HepG2 (cell line): ENCODE measurements around the gene EIF4H. TPM values are rescaled to one million over a fixed set of nuclear protein-coding genes. Genes with fewer than 3 reads are reported as not detected.
A peak's percentile ranks its signal among the peaks of the same experiment; 100 is the strongest.
"Not testable (repeated sequence)": the region's sequence is repeated elsewhere in the genome, so short reads cannot be mapped to it uniquely, and the experiment has no call there.

Experiments
- ATAC-seq: fragments of 200-7000 bp; cut with Tn5 transposase; 3 replicates; pipeline ENCODE4 v1.9.1; 2020; ENCODE audit warnings: mild to moderate bottlenecking, moderate library complexity
- BruUV-seq: library from RNA; stranded (reverse); fragments of 400-500 nt; replicated peaks from 2 replicates; lab custom pipeline; 2021; lab: Mats Ljungman, UMichigan
- CTCF ChIA-PET: fragments of 300-600 bp; formaldehyde crosslinking; extraction: SDS; loops from one replicate; lab custom pipeline; 2021; ENCODE audit warnings: low total read pairs, inconsistent platforms, low intra/inter-chr PET ratio; lab: Yijun Ruan, JAX
- POLR2A ChIA-PET: fragments of 350-600 bp; sonication (Branson Sonifier 250); formaldehyde crosslinking; loops from one replicate; lab custom pipeline; 2020; ENCODE audit warnings: antibody characterized with exemption, inconsistent platforms; lab: Yijun Ruan, JAX
- DNase-seq: peaks from one replicate; pipeline ENCODE4 v3.0.0-alpha.2; 2015; ENCODE audit warnings: low spot score
- FAIRE-seq: peaks from 3 replicates; lab custom pipeline; 2011; peaks lifted over from hg19 to GRCh38; lab: Jason Lieb, UNC
- H2AFZ ChIP-seq: one replicate; pipeline ENCODE4 v1.6.1; 2011; ENCODE audit warnings: low read length, inconsistent platforms
- H3K27ac ChIP-seq: fragments of 300-600 bp; 3 replicates; pipeline ENCODE4 v1.8.0; 2011; ENCODE audit warnings: mixed run types, mild to moderate bottlenecking, mixed read lengths, low read length, inconsistent platforms; ENCODE audit not compliant: insufficient read depth; ENCODE audit errors: extremely low read length
- H3K27me3 ChIP-seq, 2 experiments: fragments of 200-600 bp in 1 of 2; 2 replicates in 1 of 2; 3 replicates in 1 of 2; pipeline versions ENCODE4 v1.6.0 to v1.8.0; 2011; ENCODE audit warnings: low read length in 2 of 2, mild to moderate bottlenecking in 2 of 2, moderate library complexity in 2 of 2, inconsistent platforms in 1 of 2; ENCODE audit not compliant: insufficient read depth in 2 of 2, control insufficient read depth in 1 of 2
- H3K36me3 ChIP-seq, 2 experiments: fragments of 200-600 bp in 1 of 2; replicated peaks in 1 of 2; 2 replicates in 1 of 2; 3 replicates in 1 of 2; pipeline versions ENCODE4 v1.5.1 to v1.8.0; 2011; ENCODE audit warnings: low read length in 2 of 2, inconsistent platforms in 1 of 2; ENCODE audit not compliant: insufficient read depth in 2 of 2, control insufficient read depth in 1 of 2
- H3K4me1 ChIP-seq: 2 replicates; pipeline ENCODE4 v1.5.1; 2012; ENCODE audit warnings: low read length, inconsistent platforms; ENCODE audit not compliant: insufficient read depth
- H3K4me2 ChIP-seq: 2 replicates; pipeline ENCODE4 v1.6.0; 2011; ENCODE audit warnings: low read depth, low read length, inconsistent platforms
- H3K4me3 ChIP-seq, 3 experiments: fragments of 200-600 bp in 1 of 3; sonication (generic), shearing (Covaris generic) in 1 of 3; replicated peaks in 1 of 3; 2 replicates each; pipeline ENCODE4 v1.5.1; 2011 to 2016; ENCODE audit warnings: low read length in 3 of 3, inconsistent platforms in 2 of 3, low read depth in 2 of 3, mild to moderate bottlenecking in 2 of 3, control low read depth in 1 of 3, mixed read lengths in 1 of 3; ENCODE audit not compliant: insufficient read depth in 1 of 3
- H3K79me2 ChIP-seq: one replicate; pipeline ENCODE4 v1.6.1; 2011; ENCODE audit warnings: low read length, inconsistent platforms; ENCODE audit not compliant: insufficient read depth
- H3K9ac ChIP-seq: 2 replicates; pipeline ENCODE4 v1.6.0; 2011; ENCODE audit warnings: mild to moderate bottlenecking, low read depth, low read length, inconsistent platforms; ENCODE audit not compliant: insufficient read depth
- H3K9me3 ChIP-seq: 2 replicates; pipeline ENCODE4 v1.5.1; 2012; ENCODE audit warnings: mild to moderate bottlenecking, low read length
- H4K20me1 ChIP-seq: 2 replicates; pipeline ENCODE4 v1.6.0; 2011; ENCODE audit warnings: inconsistent platforms, mild to moderate bottlenecking, low read length, moderate library complexity; ENCODE audit not compliant: insufficient read depth
- ATF7-NPFF ChIP-seq: sonication (generic); formaldehyde crosslinking; IDR thresholded peaks from 2 replicates; pipeline ENCODE4 v1.8.1; 2023; ENCODE audit warnings: mild to moderate bottlenecking, low read depth, missing genetic modification reagents, moderate library complexity
- CEBPB ChIP-seq: IDR thresholded peaks from 2 replicates; pipeline ENCODE4 v1.6.1; 2011; ENCODE audit warnings: low read depth, low read length, improper control_type of control experiment, borderline replicate concordance
- CEBPG ChIP-seq: IDR thresholded peaks from 2 replicates; pipeline ENCODE4 v1.6.1; 2016
- MXD4 ChIP-seq: IDR thresholded peaks from 2 replicates; pipeline ENCODE4 v1.6.1; 2016; ENCODE audit warnings: mild to moderate bottlenecking, missing biosample characterization, missing genetic modification reagents
- STAG1 ChIP-seq: sonication (generic); formaldehyde crosslinking; IDR thresholded peaks from 2 replicates; pipeline ENCODE4 v1.4.0; 2020; ENCODE audit warnings: missing genetic modification reagents
- TAF1 ChIP-seq: sonication (generic); formaldehyde crosslinking; IDR thresholded peaks from 2 replicates; pipeline ENCODE4 v1.4.0; 2020; ENCODE audit warnings: missing genetic modification reagents
- TEAD3 ChIP-seq: optimal IDR thresholded peaks from 2 replicates; pipeline ENCODE3; 2016; ENCODE audit warnings: borderline replicate concordance
- ZMYM3 ChIP-seq: sonication (generic); formaldehyde crosslinking; IDR thresholded peaks from 2 replicates; pipeline ENCODE4 v1.5.1; 2020; ENCODE audit warnings: mild to moderate bottlenecking, missing genetic modification reagents
- ZNF280B ChIP-seq: sonication (generic); formaldehyde crosslinking; IDR thresholded peaks from 2 replicates; pipeline ENCODE4 v1.5.0; 2020; ENCODE audit warnings: missing genetic modification reagents, mild to moderate bottlenecking, borderline replicate concordance
- WGBS: methylation state at CpG from one replicate; pipeline ENCODE4 v1.1.6; 2017; ENCODE audit warnings: low lambda C conversion rate; 5-methylcytosine and 5-hydroxymethylcytosine counted together
- in situ Hi-C: cut with HindIII; loops from 2 replicates; pipeline ENCODE4 v1.10.0; 2017; ENCODE audit warnings: low pct_unique_long_range_greater_than_20kb; ENCODE audit not compliant: extremely low pct_ligation_motif_present
- intact Hi-C: fragments of 100-400 bp; cut with micrococcal nuclease; formaldehyde crosslinking; loops from one replicate; pipeline ENCODE4 v1.10.0; 2022; ENCODE audit not compliant: unreplicated experiment
- polyA plus RNA-seq, 8 experiments: library from polyadenylated mRNA; depleted of rRNA in 3 of 8; stranded (reverse) in 7 of 8; unstranded in 1 of 8; fragments of >200 nt; fragmentation: Illumina TruSeq in 4 of 8; extraction: Trizol in 4 of 8; gene quantifications; 2 replicates each; pipeline versions ENCODE4 v1.2.1 to v1.2.3, GENCODE V29; 2011 to 2016; ENCODE audit warnings: low read depth in 4 of 8, missing spikeins in 1 of 8, mixed read lengths in 1 of 8; ENCODE audit not compliant: insufficient read depth in 1 of 8
- total RNA-seq, 5 experiments: library from RNA; depleted of rRNA; stranded (reverse); fragments of >200 nt; fragmentation: Illumina TruSeq; extraction: Trizol; gene quantifications; 2 replicates each; pipeline ENCODE4 v1.2.3, GENCODE V29; 2016; ENCODE audit warnings: low read depth in 1 of 5
- TF ChIP-seq, protein P1 (sequence below): sonication (generic); formaldehyde crosslinking; IDR thresholded peaks from 2 replicates; pipeline ENCODE4 v1.5.0; 2020; ENCODE audit warnings: mild to moderate bottlenecking, missing genetic modification reagents

The EIF4H gene
- total and polyA plus RNA-seq, 2 of the 13 experiments (the other 11 are each of a cell fraction or from before 2014, with no cell fraction given) = 232 to 321 TPM

DNA sequence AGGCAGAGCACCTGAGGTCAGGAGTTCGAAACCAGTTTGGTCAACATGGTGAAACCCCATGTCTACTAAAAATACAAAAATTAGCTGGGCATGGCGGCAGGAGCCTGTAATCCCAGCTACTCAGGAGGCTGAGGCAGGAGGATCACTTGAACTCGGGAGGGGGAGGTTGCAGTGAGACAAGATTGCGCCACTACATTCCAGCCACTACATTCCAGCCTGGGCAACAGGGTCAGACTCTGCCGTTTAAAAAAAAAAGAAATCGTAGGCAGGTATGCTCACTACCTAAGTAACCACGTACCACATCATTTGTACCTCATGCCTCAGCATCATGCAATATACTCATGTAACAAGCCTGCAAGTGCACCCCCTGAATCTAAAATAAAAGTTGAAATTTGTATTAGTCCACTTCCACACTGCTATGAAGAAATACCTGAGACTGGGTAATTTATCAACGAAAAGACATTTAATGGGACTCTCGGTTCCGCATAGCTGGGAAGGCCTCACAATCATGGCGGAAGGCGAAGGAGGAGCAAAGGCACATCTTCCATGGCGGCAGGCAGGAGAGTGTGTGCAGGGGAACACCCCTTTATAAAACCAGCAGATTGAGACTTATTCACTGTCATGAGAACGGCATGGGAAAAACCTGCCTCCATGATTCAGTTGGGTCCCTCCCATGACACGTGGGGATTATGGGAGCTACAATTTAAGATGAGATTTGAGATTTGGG is 8.1 kb upstream of the EIF4H start:
- no peak; the same call in 2 of the 3 replicates for ATAC-seq
- H2AFZ ChIP-seq = no peak overlapping the region
- POLR2A ChIA-PET = no interaction called here
- intact Hi-C loops (no loop called here), in situ Hi-C loops (no loop called here)
- no peak for DNase-seq
- H4K20me1 ChIP-seq = no peaks in the 10 kb centered on the region; the same call in 1 of the 2 replicates
- no peak overlapping the region for H3K27ac ChIP-seq
- 71% methylated on average over 15 of the region's 15 CpGs for WGBS
- H3K9me3 ChIP-seq = no peaks in the 10 kb centered on the region
- no peak overlapping the region for H3K4me2 ChIP-seq
- H3K4me3 ChIP-seq = no peak overlapping the region
- no peaks in the 10 kb centered on the region for H3K27me3 ChIP-seq
- no peak overlapping the region for H3K9ac ChIP-seq
- FAIRE-seq = no peak
- H3K79me2 ChIP-seq = no peaks in the 10 kb centered on the region
- H3K4me1 ChIP-seq = peaks cover 19% of the 10 kb centered on the region
- 0 out of 2 replicates have a peak, but pooled peaks have one; percentile 52 for TF ChIP-seq ZMYM3 (CRISPR knock-in tag)
- TF ChIP-seq CEBPB = peak; percentile 44; the same call in 1 of the 2 replicates
- TF ChIP-seq ZNF280B (CRISPR knock-in tag) = no peak
- TF ChIP-seq, protein P1, sequence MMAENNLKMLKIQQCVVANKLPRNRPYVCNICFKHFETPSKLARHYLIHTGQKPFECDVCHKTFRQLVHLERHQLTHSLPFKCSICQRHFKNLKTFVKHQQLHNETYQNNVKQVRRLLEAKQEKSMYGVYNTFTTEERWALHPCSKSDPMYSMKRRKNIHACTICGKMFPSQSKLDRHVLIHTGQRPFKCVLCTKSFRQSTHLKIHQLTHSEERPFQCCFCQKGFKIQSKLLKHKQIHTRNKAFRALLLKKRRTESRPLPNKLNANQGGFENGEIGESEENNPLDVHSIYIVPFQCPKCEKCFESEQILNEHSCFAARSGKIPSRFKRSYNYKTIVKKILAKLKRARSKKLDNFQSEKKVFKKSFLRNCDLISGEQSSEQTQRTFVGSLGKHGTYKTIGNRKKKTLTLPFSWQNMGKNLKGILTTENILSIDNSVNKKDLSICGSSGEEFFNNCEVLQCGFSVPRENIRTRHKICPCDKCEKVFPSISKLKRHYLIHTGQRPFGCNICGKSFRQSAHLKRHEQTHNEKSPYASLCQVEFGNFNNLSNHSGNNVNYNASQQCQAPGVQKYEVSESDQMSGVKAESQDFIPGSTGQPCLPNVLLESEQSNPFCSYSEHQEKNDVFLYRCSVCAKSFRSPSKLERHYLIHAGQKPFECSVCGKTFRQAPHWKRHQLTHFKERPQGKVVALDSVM = peak; percentile 98
- no peak for TF ChIP-seq STAG1 (CRISPR knock-in tag)
- TF ChIP-seq ATF7-NPFF (CRISPR knock-in tag) = no peak
- no peak for TF ChIP-seq MXD4 (CRISPR knock-in tag)
- TF ChIP-seq TEAD3 (CRISPR knock-in tag) = peak; percentile 84
- 0 out of 2 replicates have a peak, but pooled peaks have one; percentile 39 for TF ChIP-seq CEBPG (CRISPR knock-in tag)
- TF ChIP-seq TAF1 (CRISPR knock-in tag) = no peak
- no peaks in the 10 kb centered on the region for H3K36me3 ChIP-seq
- no TSS peak for BruUV-seq
- CTCF ChIA-PET = interaction anchor here (2.9 kb wide), 1 partner anchor 98 kb away, joined by 7 read pairs; no protein-coding TSS in a partner anchor

DNA sequence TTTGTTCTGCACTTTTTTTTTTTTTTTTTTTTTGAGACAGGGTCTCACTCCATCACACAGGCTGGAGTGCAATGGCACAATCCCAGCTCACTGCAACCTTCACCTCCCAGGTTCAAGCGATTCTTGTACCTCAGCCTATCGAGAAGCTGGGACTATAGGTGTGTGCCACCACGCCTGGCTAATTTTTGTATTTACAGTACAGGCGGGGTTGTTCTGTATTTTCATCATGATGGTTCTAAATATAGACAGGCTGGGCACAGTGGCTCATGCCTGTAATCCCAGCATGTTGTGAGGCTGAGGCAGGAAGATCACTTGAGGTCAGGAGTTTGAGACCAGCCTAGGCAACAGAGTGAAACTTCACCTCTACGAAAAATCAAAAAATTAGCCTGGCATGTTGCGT is 6.8 kb upstream of the EIF4H start:
- FAIRE-seq, CTCF ChIA-PET, DNase-seq, in situ Hi-C loops, H3K9me3 ChIP-seq, H3K4me3 ChIP-seq, intact Hi-C loops, H3K79me2 ChIP-seq, BruUV-seq, H3K27ac ChIP-seq, H3K36me3 ChIP-seq, POLR2A ChIA-PET, H2AFZ ChIP-seq, ATAC-seq, H3K27me3 ChIP-seq, H4K20me1 ChIP-seq, H3K4me2 ChIP-seq, H3K9ac ChIP-seq: not testable (repeated sequence)
- 87% methylated on average over 6 of the region's 6 CpGs for WGBS
- H3K4me1 ChIP-seq = peaks cover 25% of the 10 kb centered on the region
